ENCODE data around the gene MEIS2.

- TF ChIP-seq EZH2phosphoT487 (IDR thresholded peaks at IDR 0.05; ENCODE audit: borderline replicate concordance, low read length) (no peak), CTCF (conservative IDR thresholded peaks at IDR 0.05; ENCODE audit: low read depth, low read length) (no peak)
Measured at GRCh38 chr15:36904715-36905114, 195.6 kb downstream of the MEIS2 start.
